Nephron (organoid): Measurements from ENCODE around the gene ACE2.

ENCODE experiments used
- H3K27ac Mint-ChIP-seq, 3 experiments: 2 replicates each; pipeline ENCODE4 v1.8.0; 2020; ENCODE audit warnings: mixed read lengths in 3 of 3, mild to moderate bottlenecking in 2 of 3, moderate library complexity in 1 of 3
- H3K27me3 Mint-ChIP-seq: 2 replicates; pipeline ENCODE4 v1.8.0; 2021; ENCODE audit warnings: low read depth, mild to moderate bottlenecking, moderate library complexity, mixed read lengths
- H3K36me3 Mint-ChIP-seq: 2 replicates; pipeline ENCODE4 v1.8.0; 2020; ENCODE audit warnings: low read depth, mixed read lengths
- H3K4me1 Mint-ChIP-seq: 2 replicates; pipeline ENCODE4 v1.8.0; 2020; ENCODE audit warnings: mixed read lengths
- H3K4me3 Mint-ChIP-seq, 3 experiments: 2 replicates each; pipeline ENCODE4 v1.8.0; 2020; ENCODE audit warnings: mild to moderate bottlenecking in 3 of 3, mixed read lengths in 3 of 3, moderate library complexity in 2 of 3
- H3K9me3 Mint-ChIP-seq: 2 replicates; pipeline ENCODE4 v1.8.0; 2020; ENCODE audit warnings: mixed read lengths
- CTCF ChIP-seq, 3 experiments: fragments of 200-600 bp; sonication (generic); IDR thresholded peaks; one replicate each; pipeline ENCODE4 v1.5.0; 2021; ENCODE audit warnings: antibody characterized with exemption in 3 of 3; ENCODE audit not compliant: unreplicated experiment in 3 of 3

The ACE2 gene

GRCh38 chrX:15574017-15574416 lies 26.7 kb downstream of the ACE2 start:
- Mint-ChIP-seq H3K4me3 (no peak overlapping the region), H3K9me3 (no peaks in the 10 kb centered on the region), H3K27ac (peak overlapping the region; percentile 21 to 72 (median 46)), H3K4me1 (peaks cover 27% of the 10 kb centered on the region), H3K36me3 (no peaks in the 10 kb centered on the region), H3K27me3 (no peaks in the 10 kb centered on the region)
- TF ChIP-seq CTCF (IDR thresholded peaks at IDR 0.05; ENCODE audit: unreplicated experiment in 3 of 3): no peak

- no peak for TF ChIP-seq CTCF (IDR thresholded peaks at IDR 0.05; ENCODE audit: unreplicated experiment in 3 of 3)
- Mint-ChIP-seq H3K36me3 (no peaks in the 10 kb centered on the region), H3K27me3 (peaks cover 3% of the 10 kb centered on the region), H3K4me1 (peaks cover 21% of the 10 kb centered on the region), H3K4me3 (no peak overlapping the region), H3K9me3 (no peaks in the 10 kb centered on the region), H3K27ac (no peak overlapping the region)
Measured at GRCh38 chrX:15570145-15570544, 30.6 kb downstream of the ACE2 start.

GRCh38 chrX:15567886-15568616 lies 32.7 kb downstream of the ACE2 start:
- peaks cover 3% of the 10 kb centered on the region for H3K27me3 Mint-ChIP-seq
- H3K4me3 Mint-ChIP-seq: no peak overlapping the region

GRCh38 chrX:15567267-15567666 lies 33.5 kb downstream of the ACE2 start:
- Mint-ChIP-seq H3K27ac (peak overlapping the region in 1 of 3 experiments; percentile 3), H3K27me3 (peaks cover 3% of the 10 kb centered on the region), H3K4me1 (peaks cover 16% of the 10 kb centered on the region)

More at GRCh38 chrX:15567886-15568616, 32.7 kb downstream of the ACE2 start:
- Mint-ChIP-seq H3K9me3 (no peaks in the 10 kb centered on the region), H3K36me3 (no peaks in the 10 kb centered on the region), H3K27ac (no peak overlapping the region), H3K4me1 (peaks cover 16% of the 10 kb centered on the region)
- TF ChIP-seq CTCF (IDR thresholded peaks at IDR 0.05; ENCODE audit: unreplicated experiment in 3 of 3): peak; percentile 27 to 40 (median 32)

GRCh38 chrX:15566244-15566643 lies 34.5 kb downstream of the ACE2 start:
- peaks cover 16% of the 10 kb centered on the region for H3K4me1 Mint-ChIP-seq
- peak in 1 of 3 experiments; percentile 11 for TF ChIP-seq CTCF (IDR thresholded peaks at IDR 0.05; ENCODE audit: unreplicated experiment in 3 of 3)
- no peak overlapping the region for H3K4me3 Mint-ChIP-seq
- H3K9me3 Mint-ChIP-seq: no peaks in the 10 kb centered on the region
- peaks cover 3% of the 10 kb centered on the region for H3K27me3 Mint-ChIP-seq
- no peak overlapping the region for H3K27ac Mint-ChIP-seq
- no peaks in the 10 kb centered on the region for H3K36me3 Mint-ChIP-seq

More at GRCh38 chrX:15567267-15567666, 33.5 kb downstream of the ACE2 start:
- Mint-ChIP-seq H3K4me3 (no peak overlapping the region), H3K36me3 (no peaks in the 10 kb centered on the region), H3K9me3 (no peaks in the 10 kb centered on the region)
- no peak for TF ChIP-seq CTCF (IDR thresholded peaks at IDR 0.05; ENCODE audit: unreplicated experiment in 3 of 3)
